HG02840 (cell line): ENCODE results near the gene AQP3.
"Not testable (repeated sequence)": the region's sequence is repeated elsewhere in the genome, so short reads cannot be mapped to it uniquely, and the experiment has no call there.

Experiments
- ATAC-seq: cut with Tn5 transposase; IDR thresholded peaks from one replicate; pipeline ENCODE4 v1.9.1; 2021; ENCODE audit warnings: mild to moderate bottlenecking, moderate library complexity, moderate number of reproducible peaks; ENCODE audit not compliant: unreplicated experiment, low FRiP score

Gene AQP3

DNA sequence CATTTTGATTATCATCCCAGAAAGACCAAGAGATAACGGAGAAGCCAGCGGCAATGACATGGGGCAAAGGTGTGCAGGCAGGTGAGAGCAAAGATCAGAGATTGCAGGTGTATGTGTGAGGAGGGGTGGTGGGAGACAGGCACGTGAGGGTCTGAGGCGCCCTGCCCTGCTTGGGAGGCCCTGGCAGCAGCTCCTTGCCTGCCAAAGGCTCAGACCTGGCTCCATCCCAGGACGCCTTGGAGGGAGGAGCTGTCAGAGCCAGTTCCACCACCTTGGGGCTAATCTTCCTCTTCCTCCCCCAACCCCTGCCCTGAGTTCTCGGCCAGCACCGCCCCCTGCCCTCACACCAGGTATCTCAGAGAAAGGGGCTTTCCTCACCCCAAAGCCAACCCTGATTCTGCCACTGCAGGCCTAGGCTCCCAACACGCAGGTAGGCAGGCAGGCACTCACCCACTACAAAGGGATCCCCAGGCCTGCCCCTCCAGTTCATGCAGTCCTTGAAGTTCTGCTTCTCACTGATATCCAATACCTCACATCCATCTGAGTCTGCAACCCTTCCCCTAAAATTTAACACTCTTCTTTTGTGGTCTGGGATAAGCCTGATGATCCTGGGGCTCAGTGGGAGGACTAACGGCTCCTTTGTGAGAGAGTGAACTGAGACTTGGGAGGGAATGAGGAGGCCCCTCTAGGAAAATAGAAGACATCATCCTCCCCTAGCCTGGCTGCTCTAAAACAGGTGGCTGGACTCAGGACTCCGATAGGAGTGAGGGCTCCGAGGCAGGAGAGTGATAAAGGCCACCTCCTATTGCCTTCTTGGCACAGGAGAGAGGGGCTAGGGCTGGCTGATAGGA lies 1.8 kb downstream of the AQP3 start:
- no peak for ATAC-seq

DNA sequence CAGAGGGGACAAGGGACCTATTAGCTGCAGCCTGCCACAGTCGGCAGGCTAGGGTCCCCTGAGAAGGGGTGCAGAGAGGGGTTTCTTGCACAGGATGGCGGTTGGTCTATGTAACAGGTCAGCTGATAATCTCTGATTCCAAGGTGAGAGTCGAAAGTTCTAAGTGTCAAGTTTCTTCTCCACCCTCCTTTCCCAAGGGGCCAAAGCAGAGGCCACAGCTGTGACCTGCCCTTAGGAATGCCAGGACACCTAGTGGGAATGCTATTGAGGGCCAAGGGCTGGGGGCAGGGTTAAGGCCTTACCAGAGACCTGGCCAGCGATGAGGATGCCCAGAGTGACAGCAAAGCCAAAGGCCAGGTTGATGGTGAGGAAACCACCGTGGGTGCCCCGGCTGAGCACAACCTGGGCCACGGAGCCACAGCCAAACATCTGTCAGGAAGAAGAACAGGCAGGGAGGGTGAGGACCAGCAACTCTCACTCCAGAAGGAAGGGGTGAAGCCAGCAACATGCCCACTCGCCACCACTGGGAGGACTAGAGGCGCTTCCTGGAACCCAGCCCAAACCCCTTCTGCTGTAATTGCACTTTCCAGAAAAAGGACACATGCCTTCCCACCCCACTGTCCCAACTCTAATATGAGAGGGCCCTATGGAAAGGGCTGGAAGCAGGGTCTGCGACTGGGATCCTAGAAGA lies 3.8 kb downstream of the AQP3 start:
- no peak for ATAC-seq

DNA sequence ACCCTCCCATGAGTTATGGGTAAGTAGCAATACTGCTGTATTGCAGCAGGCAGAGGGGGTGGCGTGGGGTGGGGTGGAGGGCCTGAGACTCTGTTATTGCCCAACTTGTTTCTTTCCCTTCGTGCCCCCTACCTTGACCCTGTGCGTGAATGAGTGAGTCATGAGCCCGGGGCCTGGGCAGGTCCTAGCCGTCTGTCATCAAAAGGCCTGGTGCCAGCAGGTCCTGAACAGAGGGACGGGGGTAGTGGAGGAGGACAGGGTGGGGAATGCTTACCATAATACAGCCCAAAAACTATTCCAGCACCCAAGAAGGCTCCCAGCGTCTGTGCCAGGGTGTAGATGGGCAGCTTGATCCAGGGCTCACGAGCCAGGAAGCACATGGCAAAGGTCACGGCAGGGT lies 4.3 kb downstream of the AQP3 start:
- ATAC-seq = no peak

DNA sequence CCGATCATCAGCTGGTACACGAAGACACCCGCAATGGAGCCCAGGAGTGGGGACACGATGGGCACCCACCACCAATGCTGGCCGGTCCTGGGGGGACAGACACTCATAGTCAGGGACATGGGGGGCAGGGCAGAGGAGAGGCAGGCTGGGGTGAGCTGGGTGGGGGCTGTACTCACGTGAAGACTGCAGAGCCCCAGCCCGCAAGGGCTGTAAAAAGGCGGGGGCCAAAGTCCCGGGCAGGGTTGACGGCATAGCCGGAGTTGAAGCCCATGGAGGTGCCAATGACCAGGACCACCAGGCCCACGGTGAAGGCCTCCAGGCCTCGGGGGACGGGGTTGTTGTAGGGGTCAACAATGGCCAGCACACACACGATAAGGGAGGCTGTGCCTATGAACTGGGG lies 5.3 kb downstream of the AQP3 start:
- no peak for ATAC-seq

DNA sequence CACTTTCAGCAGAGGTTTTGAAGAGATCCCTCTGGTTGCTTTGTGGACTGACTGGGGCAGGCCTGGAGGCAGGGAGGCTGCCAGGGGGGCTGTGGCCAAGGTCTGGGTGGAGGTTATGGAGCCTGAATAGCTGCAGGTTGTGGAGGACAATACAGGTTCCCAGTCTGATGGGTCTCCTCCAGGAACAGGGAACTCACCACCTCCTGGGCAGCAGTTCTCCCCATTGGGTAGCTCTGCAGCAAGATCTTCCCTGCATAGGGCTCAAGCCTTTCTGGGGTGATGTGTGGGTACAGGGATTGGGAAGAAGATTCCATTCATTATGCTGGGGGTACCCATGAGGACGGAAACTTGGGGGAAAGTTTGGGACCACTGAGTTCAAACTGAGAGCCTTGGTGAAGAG lies 6.8 kb downstream of the AQP3 start:
- no peak for ATAC-seq

DNA sequence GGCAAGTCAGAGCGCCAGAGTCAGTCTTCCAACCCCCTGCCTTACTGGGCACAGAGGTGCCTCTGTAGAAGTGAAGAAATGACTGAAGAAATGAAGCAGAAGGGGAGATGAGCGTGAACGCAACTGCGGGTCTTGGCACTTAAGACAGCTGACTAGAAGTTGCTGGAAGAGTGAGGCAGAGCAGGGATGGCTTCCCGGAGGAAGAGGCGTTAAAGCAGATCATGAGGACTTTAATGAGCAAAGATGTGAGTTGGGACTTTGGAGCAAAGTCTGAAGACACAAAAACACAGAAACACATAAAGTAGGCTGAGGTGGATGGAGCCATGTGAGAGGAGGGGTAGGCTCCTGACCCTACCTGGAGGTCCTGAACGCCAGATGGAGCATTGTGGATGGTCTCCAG lies 7.2 kb downstream of the AQP3 start:
- no peak for ATAC-seq

DNA sequence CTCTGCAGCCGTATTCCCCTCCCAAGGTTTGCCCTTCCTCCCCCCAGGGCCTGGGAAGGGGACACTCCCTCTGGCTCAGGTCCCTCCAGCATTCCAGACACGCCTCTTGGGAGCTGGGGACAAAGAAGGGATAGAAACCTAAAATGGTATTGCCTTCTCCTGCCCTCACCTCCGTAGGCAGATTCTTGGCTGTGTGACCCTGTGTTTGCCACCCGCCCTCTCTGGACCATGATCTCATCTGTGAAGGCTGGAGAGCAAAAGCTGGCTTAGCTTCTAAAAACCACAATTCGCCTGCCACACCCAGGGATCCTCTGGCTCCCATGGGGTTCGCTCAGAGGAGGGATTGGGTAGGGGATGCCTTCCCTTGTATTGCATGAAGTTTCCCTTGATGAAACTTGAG lies 7.7 kb downstream of the AQP3 start:
- no peak for ATAC-seq

DNA sequence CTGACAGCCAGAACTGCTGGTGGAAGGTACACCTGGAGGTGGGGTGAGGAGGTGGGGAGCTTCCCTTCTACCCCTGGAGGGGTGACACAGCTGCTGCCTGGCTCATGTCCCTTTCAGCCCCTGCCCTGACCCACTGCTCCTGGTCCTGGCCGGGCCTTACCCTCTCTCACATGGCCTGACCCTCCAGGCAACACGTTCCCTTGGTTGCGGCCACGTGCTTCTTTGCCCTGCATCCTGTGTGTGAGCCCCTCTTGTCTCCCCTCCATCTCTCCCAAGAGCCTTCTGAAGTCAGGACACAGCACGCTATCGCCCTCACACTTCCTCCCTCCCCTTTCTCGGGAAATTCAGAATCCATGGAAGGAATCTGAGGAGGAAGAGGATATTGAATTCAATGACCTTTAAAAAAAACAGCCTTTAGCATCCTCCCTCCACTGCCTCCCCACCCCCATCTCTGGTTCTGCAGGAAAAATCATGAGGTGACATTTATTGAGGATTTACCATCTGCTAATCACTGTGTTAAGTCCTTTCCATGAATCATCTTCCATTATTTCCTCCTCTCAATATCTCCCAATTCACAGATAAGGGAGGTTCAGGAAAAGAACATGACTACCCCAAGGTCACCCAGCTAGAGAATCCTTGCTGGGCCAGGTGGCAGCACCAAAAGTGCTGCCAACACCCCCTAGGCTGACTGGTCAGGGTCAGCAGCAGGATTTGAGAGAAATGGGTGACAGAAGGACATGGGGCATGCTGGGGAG lies 8.3 kb downstream of the AQP3 start:
- no peak for ATAC-seq

DNA sequence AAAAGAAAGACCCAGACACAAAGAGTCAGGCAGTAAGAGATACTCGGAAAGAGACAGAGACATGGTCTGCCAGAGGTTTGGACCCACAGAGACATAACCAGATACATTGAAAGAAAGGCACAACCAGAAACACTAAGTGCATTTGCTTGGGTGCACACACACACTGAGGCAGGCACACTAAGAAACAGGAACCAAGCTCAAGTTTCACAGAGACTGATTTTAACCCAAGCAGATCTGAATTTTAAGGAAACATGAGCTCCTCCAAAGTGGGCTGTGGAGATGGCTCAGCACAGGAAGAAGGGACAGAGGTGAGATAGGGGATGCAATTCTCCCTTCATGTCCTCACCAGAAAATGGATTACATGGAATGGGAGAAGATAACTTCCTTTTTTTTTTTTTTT lies 9.5 kb downstream of the AQP3 start:
- no peak for ATAC-seq

DNA sequence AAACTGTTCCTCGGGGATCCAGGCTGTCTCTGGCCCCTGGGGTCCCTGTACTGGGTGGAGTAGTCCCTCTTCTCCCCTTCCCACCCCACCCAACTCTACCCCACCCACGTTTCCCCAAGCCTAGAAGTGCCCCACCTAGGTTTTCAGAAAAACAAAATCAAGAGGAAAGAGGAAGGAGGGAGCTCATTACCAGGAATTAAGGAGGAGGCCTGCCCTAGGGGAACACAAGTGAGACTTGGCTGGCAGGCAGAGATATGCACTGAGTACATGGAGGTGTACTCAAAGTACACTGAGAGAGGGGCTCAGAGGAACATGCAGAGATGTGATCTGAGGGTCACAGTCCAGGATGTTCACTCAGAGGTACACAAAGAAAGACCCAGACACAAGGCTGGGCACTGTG lies 10.2 kb downstream of the AQP3 start:
- no peak for ATAC-seq

DNA sequence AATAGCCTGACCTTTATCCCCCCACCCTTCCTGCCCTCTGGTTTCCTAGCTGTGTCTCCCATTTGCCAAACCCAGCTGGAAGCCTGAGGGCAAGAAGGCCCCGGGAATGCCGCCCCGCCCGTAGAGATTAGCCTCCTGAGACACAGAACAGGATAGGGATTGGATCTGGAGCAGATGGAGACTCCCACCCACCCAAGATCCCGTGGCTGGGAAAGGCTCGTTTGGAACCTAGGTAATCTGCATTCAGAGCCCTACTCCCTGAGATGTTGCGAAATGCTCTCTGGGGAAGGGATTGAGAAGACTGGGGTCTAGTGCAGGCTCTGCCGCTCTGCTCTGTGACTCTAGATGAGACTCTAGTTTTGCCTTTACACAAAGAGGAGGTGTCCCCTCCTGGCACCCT lies 10.9 kb downstream of the AQP3 start:
- ATAC-seq = no peak

DNA sequence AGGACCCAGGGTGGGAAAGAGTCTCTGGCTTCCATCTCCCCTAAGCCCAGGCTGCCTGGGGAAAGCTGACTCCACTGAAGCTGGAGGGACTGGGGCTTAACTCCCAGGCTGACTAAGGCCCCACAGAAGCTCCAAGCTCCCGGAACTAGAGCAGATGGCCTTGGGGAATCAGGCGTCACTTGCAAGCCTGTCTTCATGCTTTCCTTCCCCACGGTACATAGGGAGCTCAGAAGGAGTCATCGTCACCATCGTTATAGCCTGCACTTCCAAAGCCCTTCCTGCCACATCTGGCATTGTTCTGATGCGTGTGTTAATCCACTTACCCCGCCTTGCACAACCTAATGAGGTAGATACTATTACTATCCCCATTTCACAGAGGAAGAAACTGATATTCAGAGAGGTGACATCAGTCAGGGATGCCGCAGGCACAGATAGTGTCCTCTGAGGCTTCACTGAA lies 11.5 kb downstream of the AQP3 start:
- ATAC-seq = no peak

DNA sequence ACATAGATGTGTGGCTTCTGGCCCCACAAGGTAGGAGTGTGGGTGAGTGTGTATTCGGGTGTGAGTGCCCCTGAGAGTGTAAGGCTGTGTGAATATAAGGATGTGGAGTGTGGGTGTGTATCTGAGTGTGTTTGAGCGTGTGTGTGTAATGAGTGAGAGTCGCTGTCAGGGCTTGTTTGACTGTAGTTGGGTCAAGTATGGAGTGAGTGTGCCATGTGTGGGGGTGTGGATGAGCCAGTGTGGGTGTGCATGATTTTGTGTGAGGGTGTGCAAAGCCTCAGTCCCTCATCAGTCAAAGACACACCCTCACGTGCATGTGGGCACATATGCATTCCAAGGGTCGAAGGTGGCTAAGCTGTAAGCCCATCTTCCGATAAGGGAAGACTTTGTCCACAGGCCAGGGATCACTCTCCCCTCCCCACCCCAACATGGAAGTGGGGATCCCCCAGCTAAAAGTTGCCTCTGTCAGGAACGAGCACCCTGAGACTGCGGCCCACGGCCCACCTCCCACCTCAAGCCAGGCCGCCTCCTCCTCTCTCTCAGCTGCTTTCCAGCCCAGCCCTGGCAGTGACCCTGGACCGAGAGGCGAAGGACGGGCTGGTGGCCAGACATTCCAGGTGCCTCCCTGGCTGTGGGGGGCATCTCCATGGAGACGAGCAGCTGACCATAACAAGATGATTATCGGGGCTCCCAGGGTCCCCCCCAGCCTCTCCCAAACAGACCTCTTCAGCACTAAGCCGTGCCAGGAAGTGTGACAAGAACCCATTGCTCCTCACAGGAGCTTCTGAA lies 12.9 kb downstream of the AQP3 start:
- ATAC-seq = no peak

DNA sequence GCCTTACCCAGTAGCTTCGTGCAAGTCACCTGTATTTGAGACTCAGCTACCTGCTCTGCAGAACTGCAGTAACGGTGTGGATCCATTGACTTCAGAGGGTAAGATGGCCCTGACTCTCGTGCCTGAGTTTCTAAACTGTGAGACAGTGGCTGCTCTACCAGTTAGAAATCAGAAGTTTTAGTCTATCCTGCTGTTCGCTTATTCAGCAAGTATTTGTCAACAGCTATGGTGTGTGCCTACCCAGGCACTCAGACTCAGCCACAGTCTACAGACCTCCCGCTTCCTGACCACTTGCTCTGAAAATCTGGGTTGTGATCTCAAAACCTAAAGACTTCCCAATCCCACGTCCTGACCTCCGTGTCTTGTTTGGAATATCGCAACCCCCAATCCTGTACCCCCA lies 13.5 kb downstream of the AQP3 start:
- ATAC-seq = no peak

DNA sequence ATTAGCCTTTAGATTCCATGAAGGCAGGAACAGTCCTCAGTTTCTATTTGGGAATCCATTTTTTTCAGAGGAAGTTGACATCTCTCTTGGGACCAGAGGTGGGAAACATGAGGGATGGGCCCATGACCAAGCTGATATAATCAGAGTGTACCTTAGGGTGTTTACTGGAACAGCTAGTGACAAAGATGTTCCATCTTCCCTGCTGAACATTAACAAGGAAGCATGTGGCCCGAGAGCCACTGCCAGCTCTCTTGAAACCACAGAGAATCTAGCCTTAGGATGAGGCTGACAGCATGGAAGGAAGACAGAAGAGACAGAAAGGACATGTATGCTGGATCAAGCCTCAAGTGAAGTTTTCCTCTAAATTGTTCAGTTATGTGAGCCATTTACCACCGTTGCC lies 16.0 kb downstream of the AQP3 start:
- no peak for ATAC-seq

DNA sequence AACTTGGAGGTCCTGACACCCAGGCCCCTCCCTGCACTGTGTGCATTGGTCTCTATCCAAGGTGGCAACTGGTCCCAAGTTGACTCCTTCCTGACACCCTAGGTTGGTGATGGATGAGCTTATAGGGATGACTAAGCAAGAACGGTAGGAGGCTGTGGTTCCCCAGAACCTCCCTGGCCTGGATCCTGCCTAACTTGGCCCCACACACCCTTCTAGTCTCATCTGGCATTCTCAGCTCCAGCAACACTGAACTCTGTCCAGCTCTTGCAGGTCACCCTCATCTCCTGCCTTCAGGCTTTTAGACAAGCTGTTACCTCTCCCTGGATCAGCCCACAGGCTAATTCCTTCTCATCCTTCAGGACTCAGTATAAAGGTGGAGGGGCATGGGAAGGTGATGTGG lies 16.5 kb downstream of the AQP3 start:
- no peak for ATAC-seq

DNA sequence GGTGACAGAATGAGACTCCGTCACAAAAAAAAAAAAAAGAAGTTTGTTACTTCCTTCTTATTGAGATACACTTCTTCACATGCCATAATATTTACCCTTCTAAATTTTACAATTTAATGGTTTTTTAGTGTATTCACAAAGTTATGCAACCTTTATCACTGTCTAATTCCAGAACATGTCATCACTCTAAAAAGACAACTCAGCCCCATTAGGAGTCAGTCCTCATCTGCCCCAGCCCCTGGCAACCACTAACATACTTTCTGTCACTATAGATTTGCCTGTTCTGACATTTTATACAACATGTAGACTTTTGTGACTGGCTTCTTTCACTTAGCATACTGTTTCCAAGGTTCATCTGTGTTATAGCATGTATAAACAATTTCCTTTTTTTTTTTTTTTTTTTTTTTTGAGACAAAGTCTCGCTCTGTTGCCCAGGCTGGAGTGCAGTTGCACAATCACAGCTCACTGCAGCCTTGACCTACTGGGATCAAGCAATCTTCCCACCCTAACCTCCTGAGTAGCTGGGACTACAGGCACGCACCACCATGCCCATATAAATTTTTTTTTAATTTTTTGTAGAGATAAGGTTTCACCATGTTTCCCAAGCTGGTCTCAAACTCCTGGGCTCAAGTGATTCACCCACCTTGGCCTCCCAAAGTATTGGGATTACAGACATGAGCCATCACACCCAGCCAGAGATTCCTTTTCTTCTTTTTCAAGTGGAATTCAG lies 18.0 kb downstream of the AQP3 start:
- ATAC-seq = no peak

DNA sequence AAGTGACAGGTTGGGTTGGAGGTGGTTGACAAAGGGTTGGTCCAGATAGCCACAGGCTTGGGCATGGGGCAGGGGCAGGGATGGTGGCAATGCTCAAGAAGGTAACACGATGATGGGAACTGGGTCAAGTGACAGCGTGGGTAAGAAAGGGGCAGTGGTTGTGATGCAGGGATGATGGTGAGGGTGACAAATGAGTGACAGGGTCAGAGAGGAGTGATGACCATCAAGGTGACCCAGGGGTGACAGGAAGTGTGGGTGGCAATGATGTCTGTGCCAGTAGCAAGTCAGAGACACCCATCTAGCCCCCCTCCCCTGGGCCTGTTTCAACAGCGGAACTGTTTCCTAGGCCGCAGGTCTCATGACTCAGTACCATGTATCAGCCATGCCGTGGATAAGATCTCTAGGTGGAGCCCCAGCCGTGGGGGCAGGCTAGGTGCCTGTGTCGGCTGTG lies 20.5 kb downstream of the AQP3 start:
- ATAC-seq = no peak

DNA sequence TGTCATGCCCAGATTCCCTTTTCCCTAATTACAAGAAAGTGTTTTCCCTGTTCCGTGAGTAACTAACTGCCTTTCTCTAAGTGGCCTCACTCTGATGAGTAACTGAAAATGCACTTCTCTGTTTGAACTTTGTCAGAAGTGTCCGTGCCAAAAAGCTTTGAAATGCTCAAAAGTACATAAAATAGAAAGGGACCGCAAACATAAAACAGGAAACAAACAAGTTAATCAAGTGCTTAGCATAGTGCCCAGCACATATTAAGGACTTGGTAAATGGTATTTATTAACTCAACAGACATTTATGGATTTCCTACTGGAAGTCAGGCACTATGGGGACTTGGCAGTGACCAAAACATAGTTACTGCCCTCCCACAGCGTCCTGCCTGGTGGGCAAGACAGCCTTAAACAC lies 22.3 kb downstream of the AQP3 start:
- ATAC-seq = no peak

DNA sequence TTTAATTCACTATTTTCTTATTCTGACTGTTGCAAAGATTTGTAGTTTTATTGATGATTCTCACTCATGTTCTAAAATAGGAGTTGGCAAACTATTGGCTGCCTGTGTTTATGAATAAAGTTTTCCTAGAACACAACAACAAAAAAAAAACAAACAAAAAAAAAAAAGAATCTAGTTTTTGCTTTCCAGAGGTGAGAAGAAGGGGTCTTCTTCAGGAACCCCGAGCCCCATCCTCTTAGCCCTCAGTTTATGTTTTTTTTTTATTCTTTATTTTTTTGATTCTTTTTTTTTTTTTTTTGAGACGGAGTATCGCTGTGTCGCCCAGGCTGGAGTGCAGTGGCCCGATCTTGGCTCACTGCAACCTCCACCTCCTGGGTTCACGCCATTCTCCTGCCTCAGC lies 22.9 kb downstream of the AQP3 start:
- ATAC-seq = not testable (repeated sequence)
